ENCODE measurements around the gene SPATA2.

- TF ChIP-seq CTCF (IDR thresholded peaks at IDR 0.05) (no peak), POLR2A (IDR thresholded peaks at IDR 0.05) (no peak)
Observed at GRCh38 chr20:49866051-49866450, 49.3 kb downstream of the SPATA2 start.
